Effector memory CD4-positive, alpha-beta T cell (primary cell): Measurements from ENCODE around the gene CAPN11.
A peak's percentile ranks its signal among the peaks of the same experiment; 100 is the strongest.

Experiments used
- DNase-seq, 3 donors: peaks; one replicate each; pipeline ENCODE4 v3.0.0-alpha.2; 2020
- H3K27ac ChIP-seq: 2 replicates; pipeline ENCODE4 v1.7.0; 2013; ENCODE audit warnings: mild to moderate bottlenecking, low read length, moderate library complexity; ENCODE audit not compliant: insufficient read depth, poor library complexity, severe bottlenecking
- H3K27me3 ChIP-seq: replicated peaks from 2 replicates; pipeline ENCODE4 v1.7.0; 2013; ENCODE audit warnings: mild to moderate bottlenecking, low read length; ENCODE audit not compliant: insufficient read depth, control insufficient read depth, poor library complexity, severe bottlenecking
- H3K36me3 ChIP-seq: 2 replicates; pipeline ENCODE4 v1.7.0; 2013; ENCODE audit warnings: mild to moderate bottlenecking, low read length, moderate library complexity; ENCODE audit not compliant: control insufficient read depth, insufficient read depth
- H3K4me1 ChIP-seq: 2 replicates; pipeline ENCODE4 v1.7.0; 2013; ENCODE audit warnings: low read length, mild to moderate bottlenecking; ENCODE audit not compliant: control insufficient read depth, insufficient read depth, poor library complexity, severe bottlenecking
- H3K4me3 ChIP-seq: 2 replicates; pipeline ENCODE4 v1.7.0; 2013; ENCODE audit warnings: low read length, low read depth, mild to moderate bottlenecking; ENCODE audit not compliant: insufficient read depth, poor library complexity, severe bottlenecking
- H3K9me3 ChIP-seq: 2 replicates; pipeline ENCODE4 v1.7.0; 2013; ENCODE audit warnings: mild to moderate bottlenecking, low read length, moderate library complexity; ENCODE audit not compliant: control insufficient read depth

CAPN11 gene

GRCh38 chr6:44169886-44170570 lies 11.4 kb downstream of the CAPN11 start:
- H3K4me1 ChIP-seq: no peaks in the 10 kb centered on the region
- H3K4me3 ChIP-seq: no peak overlapping the region
- H3K36me3 ChIP-seq: no peaks in the 10 kb centered on the region
- H3K27me3 ChIP-seq: no peaks in the 10 kb centered on the region
- H3K27ac ChIP-seq: no peak overlapping the region
- no peak for DNase-seq
- no peaks in the 10 kb centered on the region for H3K9me3 ChIP-seq

DNA sequence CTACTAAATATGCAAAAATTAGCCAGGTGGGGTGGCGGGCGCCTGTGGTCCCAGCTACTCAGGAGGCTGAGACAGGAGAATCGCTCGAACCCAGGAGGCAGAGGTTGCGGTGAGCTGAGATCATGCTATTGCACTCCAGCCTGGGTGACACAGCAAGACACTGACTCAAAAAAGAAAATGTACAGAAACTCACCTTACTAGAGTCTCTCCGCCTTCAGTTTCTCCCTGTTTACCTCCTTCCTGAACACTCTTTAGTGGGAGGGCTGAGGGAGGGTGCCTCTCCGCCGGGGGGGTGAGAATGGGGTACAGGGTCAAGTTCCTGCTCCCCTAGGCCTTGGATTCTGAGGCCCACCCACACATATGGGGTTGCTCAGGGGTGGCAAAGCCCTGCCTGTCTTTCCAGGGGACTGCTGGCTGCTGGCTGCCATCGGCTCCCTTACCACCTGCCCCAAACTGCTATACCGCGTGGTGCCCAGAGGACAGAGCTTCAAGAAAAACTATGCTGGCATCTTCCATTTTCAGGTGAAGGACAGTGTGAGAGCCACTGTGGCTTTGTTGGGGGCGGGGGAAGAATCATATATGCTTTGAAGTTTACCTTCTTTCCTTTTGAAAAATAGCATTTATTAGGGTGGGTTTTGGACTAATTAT lies 13.4 kb downstream of the CAPN11 start:
- no peaks in the 10 kb centered on the region for H3K9me3 ChIP-seq
- no peak overlapping the region for H3K27ac ChIP-seq
- H3K27me3 ChIP-seq: no peaks in the 10 kb centered on the region
- DNase-seq: no peak
- no peaks in the 10 kb centered on the region for H3K36me3 ChIP-seq
- peaks cover 4% of the 10 kb centered on the region for H3K4me1 ChIP-seq
- H3K4me3 ChIP-seq: no peak overlapping the region

DNA sequence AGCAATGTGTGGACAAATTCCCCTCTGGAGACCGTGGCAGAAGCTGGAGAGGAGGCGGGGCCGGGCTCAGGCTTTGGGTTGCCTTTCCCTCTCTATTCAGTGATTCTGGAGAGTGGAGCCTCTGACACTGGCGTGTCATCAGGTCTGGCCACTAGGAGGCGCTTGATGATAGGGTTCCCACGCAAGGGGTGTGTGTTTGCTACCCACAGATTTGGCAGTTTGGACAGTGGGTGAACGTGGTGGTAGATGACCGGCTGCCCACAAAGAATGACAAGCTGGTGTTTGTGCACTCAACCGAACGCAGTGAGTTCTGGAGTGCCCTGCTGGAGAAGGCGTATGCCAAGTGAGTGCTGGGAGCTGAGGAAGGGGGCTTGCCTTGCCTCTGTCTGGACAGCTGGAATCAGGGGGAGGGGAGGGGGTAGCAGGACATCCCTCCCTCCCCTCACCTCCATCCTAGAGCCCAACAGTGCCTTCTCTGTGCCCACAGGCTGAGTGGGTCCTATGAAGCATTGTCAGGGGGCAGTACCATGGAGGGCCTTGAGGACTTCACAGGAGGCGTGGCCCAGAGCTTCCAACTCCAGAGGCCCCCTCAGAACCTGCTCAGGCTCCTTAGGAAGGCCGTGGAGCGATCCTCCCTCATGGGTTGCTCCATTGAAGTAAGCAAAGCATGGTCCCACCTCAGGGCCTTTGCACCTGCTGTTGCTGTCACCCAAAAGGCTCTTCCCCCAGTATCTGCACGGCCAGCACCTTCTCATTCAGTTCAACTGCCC lies 14.3 kb downstream of the CAPN11 start:
- Histone ChIP-seq H3K27ac (no peak overlapping the region), H3K9me3 (no peaks in the 10 kb centered on the region), H3K27me3 (no peaks in the 10 kb centered on the region), H3K36me3 (no peaks in the 10 kb centered on the region), H3K4me3 (no peak overlapping the region), H3K4me1 (peaks cover 6% of the 10 kb centered on the region)
- DNase-seq: peak; percentile 33 to 64 (median 55)

DNA sequence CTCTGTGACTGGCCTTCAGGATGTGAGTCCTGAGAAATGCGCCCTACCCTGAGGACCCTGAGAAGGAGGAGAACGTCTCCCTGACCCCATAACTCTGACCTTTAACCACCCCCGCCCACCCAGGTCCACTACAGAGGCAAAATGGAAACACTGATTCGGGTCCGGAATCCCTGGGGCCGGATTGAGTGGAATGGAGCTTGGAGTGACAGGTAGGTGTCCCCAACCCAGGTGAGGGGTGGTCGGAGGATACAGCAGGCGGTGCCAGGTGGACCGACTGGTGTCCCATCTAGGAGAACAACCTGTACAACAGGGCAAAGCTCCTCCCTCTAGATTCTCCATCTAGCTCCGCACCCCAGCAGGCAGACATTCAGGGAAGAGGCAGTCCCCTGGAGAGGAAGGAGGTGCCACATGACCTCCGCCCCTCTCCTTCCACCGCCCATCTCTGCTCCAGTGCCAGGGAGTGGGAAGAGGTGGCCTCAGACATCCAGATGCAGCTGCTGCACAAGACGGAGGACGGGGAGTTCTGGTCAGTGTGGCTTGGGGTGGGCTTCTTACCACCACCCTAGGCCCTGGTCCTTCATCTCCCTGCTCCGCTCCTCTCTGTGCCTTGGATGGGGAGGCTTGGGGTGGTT lies 17.6 kb downstream of the CAPN11 start:
- Histone ChIP-seq H3K27me3 (no peaks in the 10 kb centered on the region), H3K4me1 (peaks cover 6% of the 10 kb centered on the region), H3K4me3 (no peak overlapping the region), H3K27ac (no peak overlapping the region), H3K9me3 (no peaks in the 10 kb centered on the region), H3K36me3 (no peaks in the 10 kb centered on the region)
- no peak for DNase-seq

- Histone ChIP-seq H3K9me3 (no peaks in the 10 kb centered on the region), H3K36me3 (no peaks in the 10 kb centered on the region), H3K27me3 (no peaks in the 10 kb centered on the region), H3K4me3 (no peak overlapping the region), H3K27ac (no peak overlapping the region), H3K4me1 (peaks cover 6% of the 10 kb centered on the region)
- DNase-seq: no peak
Measured at GRCh38 chr6:44176762-44177509, 18.3 kb downstream of the CAPN11 start.

- DNase-seq: no peak
- Histone ChIP-seq H3K4me1 (peaks cover 6% of the 10 kb centered on the region), H3K4me3 (no peak overlapping the region), H3K36me3 (no peaks in the 10 kb centered on the region), H3K27ac (no peak overlapping the region), H3K27me3 (no peaks in the 10 kb centered on the region), H3K9me3 (no peaks in the 10 kb centered on the region)
Measured at GRCh38 chr6:44177691-44178423, 19.2 kb downstream of the CAPN11 start.

- H3K27me3 ChIP-seq: no peaks in the 10 kb centered on the region
- H3K9me3 ChIP-seq: no peaks in the 10 kb centered on the region
- no peak overlapping the region for H3K27ac ChIP-seq
- H3K4me3 ChIP-seq: no peak overlapping the region
- H3K4me1 ChIP-seq: peaks cover 6% of the 10 kb centered on the region
- no peak for DNase-seq
- H3K36me3 ChIP-seq: no peaks in the 10 kb centered on the region
Measured at GRCh38 chr6:44178424-44179071, 19.9 kb downstream of the CAPN11 start.

DNA sequence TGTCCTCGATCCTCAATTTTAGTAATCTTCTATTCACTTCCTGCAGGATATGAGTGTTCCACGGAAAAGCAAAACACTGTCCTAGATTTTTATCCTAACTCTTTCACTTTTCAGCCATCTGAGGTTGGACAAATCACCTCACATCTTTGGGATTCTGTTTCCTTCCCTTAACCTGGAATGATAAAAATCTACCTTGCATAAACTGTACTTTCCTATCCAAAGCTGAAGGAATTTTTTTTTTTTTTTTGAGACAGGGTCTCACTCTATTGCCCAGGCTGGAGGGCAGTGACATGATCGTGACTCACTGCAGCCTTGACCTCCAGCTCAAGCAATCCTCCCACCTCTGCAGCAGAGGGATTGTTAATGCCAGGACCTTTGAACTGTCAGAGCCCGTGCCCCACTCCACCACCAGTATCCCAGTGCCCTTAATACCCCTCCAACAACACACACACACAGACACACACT lies 20.5 kb downstream of the CAPN11 start:
- Histone ChIP-seq H3K36me3 (no peaks in the 10 kb centered on the region), H3K27me3 (no peaks in the 10 kb centered on the region), H3K9me3 (no peaks in the 10 kb centered on the region), H3K4me3 (no peak overlapping the region), H3K27ac (no peak overlapping the region), H3K4me1 (peaks cover 6% of the 10 kb centered on the region)
- DNase-seq: no peak

DNA sequence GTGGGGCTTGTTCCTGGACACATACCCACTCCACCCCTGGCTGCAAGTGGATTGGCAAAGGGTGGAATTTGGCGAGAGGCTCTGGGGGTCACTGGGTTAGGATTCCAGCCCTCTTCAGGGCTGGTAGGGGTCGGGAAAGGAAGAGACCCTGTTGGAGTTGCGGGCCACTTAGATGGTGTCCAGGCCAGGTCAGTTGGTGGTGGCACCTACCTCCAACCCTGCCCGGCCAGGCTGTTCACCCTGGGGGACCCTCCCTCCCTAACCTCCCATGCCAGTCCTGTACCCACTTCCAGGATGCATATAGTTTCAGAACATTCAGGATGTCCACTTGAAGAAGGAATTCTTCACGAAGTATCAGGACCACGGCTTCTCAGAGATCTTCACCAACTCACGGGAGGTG lies 21.0 kb downstream of the CAPN11 start:
- Histone ChIP-seq H3K9me3 (no peaks in the 10 kb centered on the region), H3K4me1 (peaks cover 6% of the 10 kb centered on the region), H3K36me3 (no peaks in the 10 kb centered on the region), H3K27me3 (no peaks in the 10 kb centered on the region), H3K4me3 (no peak overlapping the region), H3K27ac (no peak overlapping the region)
- no peak for DNase-seq
